K562 (cell line): ENCODE measurements around the gene NT5C1B. TPM values are rescaled to one million over a fixed set of nuclear protein-coding genes. Genes with fewer than 3 reads are reported as not detected.
A peak's percentile ranks its signal among the peaks of the same experiment; 100 is the strongest.

Experiments used
- ATAC-seq: fragments of 200-7000 bp; cut with Tn5 transposase; 3 replicates; pipeline ENCODE4 v1.9.1; 2020; ENCODE audit warnings: moderate library complexity
- BruUV-seq: library from RNA; stranded (reverse); fragments of 400-500 nt; replicated peaks from 2 replicates; lab custom pipeline; 2021; lab: Mats Ljungman, UMichigan
- CTCF ChIA-PET: fragments of 300-600 bp; formaldehyde crosslinking; extraction: SDS; loops from one replicate; lab custom pipeline; 2021; ENCODE audit warnings: low intra/inter-chr PET ratio; lab: Yijun Ruan, JAX
- POLR2A ChIA-PET: fragments of 300-600, 350-650 bp; sonication (Branson Sonifier 250); formaldehyde crosslinking; extraction: SDS; loops from one replicate; lab custom pipeline; 2021; ENCODE audit warnings: antibody characterized with exemption, inconsistent platforms; lab: Yijun Ruan, JAX
- DNase-seq, 4 experiments: peaks; one replicate each; pipeline versions ENCODE4 v3.0.0 to v3.0.0-alpha.2; 2011 to 2018; ENCODE audit warnings: low spot score in 3 of 4, mixed read lengths in 3 of 4; ENCODE audit errors: extremely low read depth in 1 of 4
- FAIRE-seq: peaks from 2 replicates; lab custom pipeline; 2011; peaks lifted over from hg19 to GRCh38; lab: Jason Lieb, UNC
- H2AFZ ChIP-seq: 2 replicates; pipeline ENCODE4 v1.6.0; 2011; ENCODE audit warnings: low read depth, low read length, control low read depth, inconsistent platforms
- H3K27ac ChIP-seq: fragments of 200-600 bp; 3 replicates; pipeline ENCODE4 v1.8.0; 2011; ENCODE audit warnings: low read depth, mild to moderate bottlenecking, control low read depth, inconsistent platforms, low read length, moderate library complexity, mixed read lengths; ENCODE audit errors: extremely low read depth
- H3K27me3 ChIP-seq, 2 experiments: fragments of 300-600 bp in 1 of 2; 2 replicates in 1 of 2; 3 replicates in 1 of 2; pipeline versions ENCODE4 v1.6.0 to v1.8.0; 2011; ENCODE audit warnings: inconsistent platforms in 2 of 2, low read length in 2 of 2, mild to moderate bottlenecking in 1 of 2, mixed read lengths in 1 of 2, moderate library complexity in 1 of 2; ENCODE audit not compliant: control insufficient read depth in 2 of 2, insufficient read depth in 2 of 2
- H3K36me3 ChIP-seq: fragments of 300-600 bp; 3 replicates; pipeline ENCODE4 v1.8.0; 2011; ENCODE audit warnings: mild to moderate bottlenecking, low read length, inconsistent platforms; ENCODE audit not compliant: control insufficient read depth, insufficient read depth
- H3K4me1 ChIP-seq, 2 experiments: fragments of 200-600 bp in 1 of 2; replicated peaks in 1 of 2; 2 replicates in 1 of 2; 3 replicates in 1 of 2; pipeline versions ENCODE4 v1.5.1 to v1.8.0; 2011; ENCODE audit warnings: inconsistent platforms in 2 of 2, low read length in 2 of 2, mild to moderate bottlenecking in 1 of 2, mixed read lengths in 1 of 2, moderate library complexity in 1 of 2; ENCODE audit not compliant: control insufficient read depth in 2 of 2, insufficient read depth in 2 of 2
- H3K4me2 ChIP-seq: 2 replicates; pipeline ENCODE4 v1.6.1; 2011; ENCODE audit warnings: low read length, control low read depth, inconsistent platforms, mixed read lengths; ENCODE audit not compliant: insufficient read depth
- H3K4me3 ChIP-seq: fragments of 200-600 bp; sonication (generic), shearing (Covaris generic); 2 replicates; pipeline ENCODE4 v1.5.1; 2016; ENCODE audit warnings: control low read depth, inconsistent platforms
- H3K79me2 ChIP-seq: fragments of 200-600 bp; 3 replicates; pipeline ENCODE4 v1.8.0; 2011; ENCODE audit warnings: low read length, inconsistent platforms; ENCODE audit not compliant: control insufficient read depth, insufficient read depth
- H3K9ac ChIP-seq, 2 experiments: 2 replicates each; pipeline versions ENCODE4 v1.6.0 to v1.6.1; 2011; ENCODE audit warnings: low read depth in 2 of 2, low read length in 2 of 2, control low read depth in 1 of 2, inconsistent platforms in 1 of 2, mild to moderate bottlenecking in 1 of 2, mixed read lengths in 1 of 2; ENCODE audit not compliant: insufficient read depth in 1 of 2
- H3K9me1 ChIP-seq: one replicate; pipeline ENCODE4 v1.6.0; 2011; ENCODE audit warnings: inconsistent platforms, mild to moderate bottlenecking, low read length, moderate library complexity; ENCODE audit not compliant: control insufficient read depth, insufficient read depth
- H3K9me3 ChIP-seq: replicated peaks from 2 replicates; pipeline ENCODE4 v1.5.1; 2011; ENCODE audit warnings: low read depth, low read length, inconsistent platforms; ENCODE audit not compliant: control insufficient read depth, insufficient read depth
- H4K20me1 ChIP-seq: replicated peaks from 2 replicates; pipeline ENCODE4 v1.6.1; 2011; ENCODE audit warnings: low read length, inconsistent platforms, mixed read lengths; ENCODE audit not compliant: control insufficient read depth, insufficient read depth
- NBN ChIP-seq: fragments of 450-650 bp; IDR thresholded peaks from 2 replicates; pipeline ENCODE4 v1.6.1; 2016; ENCODE audit warnings: low read depth, mild to moderate bottlenecking
- RBBP5 ChIP-seq: fragments of 200-600 bp; sonication (generic); IDR thresholded peaks from 2 replicates; pipeline ENCODE4 v1.6.1; 2012; ENCODE audit warnings: borderline replicate concordance, mild to moderate bottlenecking, low read length, control low read depth, inconsistent platforms; ENCODE audit not compliant: insufficient read depth, poor library complexity, severe bottlenecking
- TCF3 ChIP-seq: sonication (generic); formaldehyde crosslinking; IDR thresholded peaks from 2 replicates; pipeline ENCODE4 v1.4.0; 2020; ENCODE audit warnings: mild to moderate bottlenecking, missing genetic modification reagents
- TEAD1 ChIP-seq, 2 experiments: fragments of 450-650 bp in 1 of 2; sonication (generic) in 1 of 2; formaldehyde crosslinking; IDR thresholded peaks; 2 replicates each; pipeline versions ENCODE4 v1.4.0 to v1.8.0; 2020 to 2022; ENCODE audit warnings: mild to moderate bottlenecking in 2 of 2, missing genetic modification reagents in 1 of 2
- TEAD4 ChIP-seq, 2 experiments: sonication (generic) in 1 of 2; formaldehyde crosslinking in 1 of 2; IDR thresholded peaks; 2 replicates each; pipeline versions ENCODE4 v1.6.1 to v1.8.0; 2012 to 2022; ENCODE audit warnings: borderline replicate concordance in 1 of 2, inconsistent platforms in 1 of 2, low read length in 1 of 2, mild to moderate bottlenecking in 1 of 2, missing genetic modification reagents in 1 of 2
- ZNF146 ChIP-seq: IDR thresholded peaks from one replicate; pipeline ENCODE4 v1.6.1; 2018; ENCODE audit warnings: missing compliant biosample characterization; ENCODE audit not compliant: unreplicated experiment
- ZNF212 ChIP-seq: fragments of 450-650 bp; formaldehyde crosslinking; IDR thresholded peaks from 2 replicates; pipeline ENCODE4 v1.4.0; 2020; ENCODE audit warnings: mild to moderate bottlenecking
- ZNF347 ChIP-seq: fragments of 450-650 bp; formaldehyde crosslinking; IDR thresholded peaks from 2 replicates; pipeline ENCODE4 v1.4.0; 2020; ENCODE audit warnings: low read depth, mild to moderate bottlenecking, moderate library complexity
- ZNF696 ChIP-seq: fragments of 250-450 bp; sonication (Bioruptor Pico); conservative IDR thresholded peaks from 2 replicates; pipeline ENCODE4 v1.4.0; 2020; ENCODE audit warnings: mild to moderate bottlenecking, moderate library complexity
- WGBS: fragments of 100-300 bp; shearing (Covaris generic); methylation state at CpG from one replicate; pipeline ENCODE4 v1.1.6; 2016; ENCODE audit warnings: low coverage, mixed read lengths; ENCODE audit not compliant: insufficient coverage; ENCODE audit errors: missing lambda C conversion rate; 5-methylcytosine and 5-hydroxymethylcytosine counted together
- in situ Hi-C: fragments of 300-500 bp; cut with MboI; formaldehyde crosslinking; loops from 4 replicates; pipeline ENCODE4 v1.15.0; 2018; ENCODE audit warnings: inconsistent platforms, mixed read lengths
- intact Hi-C: fragments of 100-400 bp; cut with micrococcal nuclease; formaldehyde crosslinking; loops from 2 replicates; pipeline ENCODE4 v1.14.2; 2022
- polyA plus RNA-seq, 8 experiments: library from polyadenylated mRNA; depleted of rRNA in 4 of 8; stranded (reverse) in 5 of 8; unstranded in 3 of 8; fragments of >200 nt; fragmentation: Nextera tagmentation in 2 of 8; fragmentation: Illumina TruSeq in 1 of 8; extraction: Ambion mirVana in 2 of 8; extraction: Trizol in 1 of 8; gene quantifications; 2 replicates each; pipeline versions ENCODE4 v1.2.1 to v1.2.3, GENCODE V29; 2011 to 2014; ENCODE audit warnings: inconsistent platforms in 1 of 8, missing spikeins in 1 of 8
- total RNA-seq, 7 experiments: library from RNA; depleted of rRNA in 6 of 7; stranded (reverse); fragments of >200 nt in 6 of 7; fragmentation: Illumina TruSeq in 2 of 7; extraction: Trizol in 2 of 7; gene quantifications; 2 replicates each; pipeline versions ENCODE4 v1.2.1 to v1.2.3, GENCODE V29; 2011 to 2021; ENCODE audit warnings: low replicate concordance in 1 of 7

The NT5C1B gene
- total and polyA plus RNA-seq, 9 of the 15 experiments (the other 6 are each of a cell fraction or from before 2014, with no cell fraction given): 0.07 TPM; not detected in 8

GRCh38 chr2:18517386-18517785 lies 72.0 kb downstream of the NT5C1B start:
- in situ Hi-C loops: no loop called here
- H3K79me2 ChIP-seq: no peaks in the 10 kb centered on the region
- intact Hi-C loops: no loop called here
- ATAC-seq (no peak), FAIRE-seq (no peak), DNase-seq (no peak)
- no peak overlapping the region for H3K9ac ChIP-seq
- H3K9me1 ChIP-seq: no peaks in the 10 kb centered on the region
- TF ChIP-seq ZNF146 (CRISPR knock-in tag): peak; percentile 57
- TF ChIP-seq ZNF347 (CRISPR knock-in tag): no peak
- CTCF ChIA-PET: no interaction called here
- no peaks in the 10 kb centered on the region for H3K36me3 ChIP-seq
- no TSS peak for BruUV-seq
- H2AFZ ChIP-seq: no peak overlapping the region
- POLR2A ChIA-PET: interaction anchor here (0.7 kb wide), 1 partner anchor 156 kb away, joined by 4 read pairs; no protein-coding TSS in a partner anchor
- H3K9me3 ChIP-seq: no peaks in the 10 kb centered on the region
- no peaks in the 10 kb centered on the region; the same call in 1 of the 2 replicates for H4K20me1 ChIP-seq
- peaks cover 0 to 6% of the 10 kb centered on the region in 2 experiments; a peak in 1 of 5 replicates for H3K27me3 ChIP-seq
- H3K4me3 ChIP-seq: no peak overlapping the region
- no peak overlapping the region for H3K27ac ChIP-seq
- WGBS: 0% methylated on average over 1 of the region's 1 CpG
- H3K4me1 ChIP-seq: 0 out of 5 replicates have a peak, but pooled peaks cover 0 to 2% of the 10 kb centered on the region in 2 experiments
- no peak overlapping the region for H3K4me2 ChIP-seq

DNA sequence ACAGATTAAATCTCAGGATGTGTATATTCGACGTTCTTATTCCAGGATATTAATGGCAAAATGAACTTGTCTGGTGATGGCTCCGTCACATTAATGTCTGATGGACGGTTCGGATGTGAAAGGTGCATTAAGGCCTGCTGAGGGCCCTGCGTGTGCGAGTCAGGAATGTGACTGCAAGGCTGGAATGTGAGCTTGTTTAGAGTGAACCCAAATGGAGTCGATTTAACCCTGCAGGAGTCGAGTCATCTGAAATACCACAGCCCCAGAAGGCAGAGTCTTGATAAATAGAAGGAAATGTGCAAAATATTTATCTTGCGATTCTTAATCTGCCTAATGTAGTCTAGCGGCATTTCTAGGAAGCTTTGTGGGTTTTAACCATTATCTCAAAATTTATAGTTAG lies 73.3 kb downstream of the NT5C1B start:
- Histone ChIP-seq H3K9me3 (no peaks in the 10 kb centered on the region), H3K27me3 (peaks cover 0 to 6% of the 10 kb centered on the region in 2 experiments; a peak in 1 of 5 replicates), H3K9me1 (no peaks in the 10 kb centered on the region), H3K4me2 (no peak overlapping the region; the same call in 1 of the 2 replicates), H2AFZ (no peak overlapping the region), H3K9ac (no peak overlapping the region), H3K79me2 (no peaks in the 10 kb centered on the region), H3K27ac (no peak overlapping the region), H3K4me1 (0 out of 5 replicates have a peak, but pooled peaks cover 0 to 2% of the 10 kb centered on the region in 2 experiments), H3K4me3 (no peak overlapping the region), H3K36me3 (no peaks in the 10 kb centered on the region), H4K20me1 (no peaks in the 10 kb centered on the region; the same call in 1 of the 2 replicates)
- in situ Hi-C loops (no loop called here), intact Hi-C loops (no loop called here)
- peak; percentile 55 for TF ChIP-seq TCF3
- TF ChIP-seq RBBP5: no peak
- TF ChIP-seq NBN: no peak
- TF ChIP-seq TEAD4 (IDR thresholded peaks at IDR 0.05; ENCODE audit: low read length): peak; percentile 72; the same call in 1 of the 2 replicates
- TF ChIP-seq TEAD4 (CRISPR knock-in tag; IDR thresholded peaks at IDR 0.05; ENCODE audit: borderline replicate concordance): no peak
- TF ChIP-seq TEAD1 (CRISPR knock-in tag; IDR thresholded peaks at IDR 0.05): peak; percentile 12 to 88; a peak in 2 of 4 replicates
- 0 out of 2 replicates have a peak, but pooled peaks have one; percentile 41 for TF ChIP-seq ZNF212 (CRISPR knock-in tag)
- TF ChIP-seq ZNF696 (CRISPR knock-in tag): no peak
- no peak for DNase-seq
- FAIRE-seq: no peak
- BruUV-seq: no TSS peak
- ChIA-PET CTCF (no interaction called here), POLR2A (interaction anchor here (0.8 kb wide), 1 partner anchor 16 kb away, joined by 4 read pairs; no protein-coding TSS in a partner anchor)
- WGBS: 0% methylated on average over 11 of the region's 11 CpGs
- ATAC-seq: no peak
